HCT116 (cell line): ENCODE data around the gene EYA4. TPM values are rescaled to one million over a fixed set of nuclear protein-coding genes. Genes with fewer than 3 reads are reported as not detected.

Source experiments
- ATAC-seq: fragments of 200-7000 bp; cut with Tn5 transposase; 2 replicates; pipeline ENCODE4 v1.9.1; 2020; ENCODE audit warnings: mild to moderate bottlenecking, moderate library complexity
- BruUV-seq: library from RNA; stranded (reverse); fragments of 400-500 nt; replicated peaks from 2 replicates; lab custom pipeline; 2021; lab: Mats Ljungman, UMichigan
- CTCF ChIA-PET: fragments of 300-600 bp; sonication (Branson Sonifier 250); formaldehyde crosslinking; loops from one replicate; lab custom pipeline; 2021; ENCODE audit warnings: antibody characterized with exemption; lab: Charles Lee
- POLR2A ChIA-PET: fragments of 300-600, 350-600 bp; sonication (Branson Sonifier 250); formaldehyde crosslinking; loops from one replicate; lab custom pipeline; 2021; ENCODE audit warnings: antibody characterized with exemption; lab: Charles Lee
- RAD21 ChIA-PET, 2 experiments: fragments of 300-600 bp; sonication (Branson Sonifier 250); formaldehyde crosslinking; loops; one replicate each; lab custom pipeline; 2023; ENCODE audit warnings: low total read pairs in 2 of 2; ENCODE audit not compliant: uncharacterized antibody in 2 of 2, unreplicated experiment in 2 of 2, low non-redundant PET in 1 of 2; lab: Charles Lee
- DNase-seq: peaks from one replicate; pipeline ENCODE4 v3.0.0-alpha.2; 2010; ENCODE audit warnings: low read depth, low spot score
- H2AFZ ChIP-seq: fragments of 200-600 bp; shearing (Covaris generic), sonication (generic); 2 replicates; pipeline ENCODE4 v1.6.1; 2017; ENCODE audit warnings: low read depth, mixed run types, mixed read lengths, antibody characterized with exemption, low read length; ENCODE audit not compliant: poor library complexity, severe bottlenecking
- H3K27ac ChIP-seq: 2 replicates; pipeline ENCODE4 v1.5.1; 2012; ENCODE audit warnings: low read depth, low read length
- H3K27me3 ChIP-seq: fragments of 200-600 bp; sonication (generic); 2 replicates; pipeline ENCODE4 v1.6.1; 2016; ENCODE audit warnings: mixed run types, low read length, mixed read lengths; ENCODE audit not compliant: insufficient read depth
- H3K36me3 ChIP-seq, 2 experiments: fragments of 200-500 bp in 1 of 2; fragments of 200-600 bp in 1 of 2; sonication (Bioruptor generic) in 1 of 2; sonication (generic) in 1 of 2; 2 replicates each; pipeline versions ENCODE4 v1.5.1 to v1.6.1; 2014 to 2016; ENCODE audit warnings: low read length in 2 of 2, inconsistent platforms in 1 of 2, mixed read lengths in 1 of 2, mixed run types in 1 of 2; ENCODE audit not compliant: insufficient read depth in 2 of 2, control insufficient read depth in 1 of 2
- H3K4me1 ChIP-seq, 2 experiments: fragments of 200-600 bp in 1 of 2; sonication (generic) in 1 of 2; 2 replicates each; pipeline versions ENCODE4 v1.5.1 to v1.6.1; 2012 to 2017; ENCODE audit warnings: low read length in 2 of 2, inconsistent platforms in 1 of 2, mild to moderate bottlenecking in 1 of 2, mixed read lengths in 1 of 2, mixed run types in 1 of 2, moderate library complexity in 1 of 2; ENCODE audit not compliant: insufficient read depth in 2 of 2, control insufficient read depth in 1 of 2
- H3K4me2 ChIP-seq: fragments of 200-600 bp; sonication (generic); 2 replicates; pipeline ENCODE4 v1.6.1; 2017; ENCODE audit warnings: mixed run types, low read length, mixed read lengths
- H3K4me3 ChIP-seq, 2 experiments: fragments of 200-600 bp in 1 of 2; sonication (generic) in 1 of 2; replicated peaks in 1 of 2; 2 replicates each; pipeline ENCODE4 v1.5.1; 2011 to 2016; ENCODE audit warnings: low read length in 2 of 2, control low read depth in 1 of 2, low read depth in 1 of 2, mild to moderate bottlenecking in 1 of 2, mixed read lengths in 1 of 2, mixed run types in 1 of 2
- H3K79me2 ChIP-seq: fragments of 200-600 bp; sonication (generic); 2 replicates; pipeline ENCODE4 v1.6.1; 2017; ENCODE audit warnings: mild to moderate bottlenecking, mixed run types, low read length, moderate library complexity, mixed read lengths; ENCODE audit not compliant: insufficient read depth
- H3K9ac ChIP-seq: fragments of 200-600 bp; sonication (generic); 2 replicates; pipeline ENCODE4 v1.6.1; 2016; ENCODE audit warnings: low read length, mixed read lengths
- H3K9me2 ChIP-seq: fragments of 200-600 bp; sonication (generic), shearing (Covaris generic); 2 replicates; pipeline ENCODE4 v1.6.1; 2017; ENCODE audit warnings: mixed run types, mild to moderate bottlenecking, moderate library complexity; ENCODE audit not compliant: insufficient read depth
- H3K9me3 ChIP-seq, 2 experiments: fragments of 200-500 bp in 1 of 2; fragments of 200-600 bp in 1 of 2; sonication (Bioruptor generic) in 1 of 2; sonication (generic) in 1 of 2; 2 replicates each; pipeline ENCODE4 v1.6.1; 2014 to 2017; ENCODE audit warnings: low read length in 2 of 2, mixed read lengths in 2 of 2, inconsistent platforms in 1 of 2, low read depth in 1 of 2, mild to moderate bottlenecking in 1 of 2, mixed run types in 1 of 2, moderate library complexity in 1 of 2; ENCODE audit not compliant: control insufficient read depth in 1 of 2, insufficient read depth in 1 of 2
- H4K20me1 ChIP-seq: fragments of 200-600 bp; sonication (generic), shearing (Covaris generic); 2 replicates; pipeline ENCODE4 v1.6.1; 2017; ENCODE audit warnings: mixed run types, mild to moderate bottlenecking, moderate library complexity; ENCODE audit not compliant: insufficient read depth
- ATF3 ChIP-seq: IDR thresholded peaks from 2 replicates; pipeline ENCODE4 v1.6.1; 2012
- CTCF ChIP-seq, 3 experiments: fragments of 200-600 bp in 1 of 3; sonication (generic) in 1 of 3; IDR thresholded peaks in 2 of 3; conservative IDR thresholded peaks in 1 of 3; 2 replicates each; pipeline ENCODE4 v1.5.1; 2012 to 2017; ENCODE audit warnings: low read depth in 2 of 3, low read length in 2 of 3, antibody characterized with exemption in 1 of 3, borderline replicate concordance in 1 of 3, control low read depth in 1 of 3, mild to moderate bottlenecking in 1 of 3, mixed read lengths in 1 of 3, mixed run types in 1 of 3, moderate library complexity in 1 of 3; ENCODE audit not compliant: insufficient read depth in 1 of 3
- EGR1 ChIP-seq: IDR thresholded peaks from 2 replicates; pipeline ENCODE4 v1.6.1; 2012; ENCODE audit warnings: low read depth
- EZH2 ChIP-seq: fragments of 200-600 bp; sonication (generic); IDR thresholded peaks from 2 replicates; pipeline ENCODE4 v1.6.1; 2017; ENCODE audit warnings: antibody characterized with exemption, mixed run types
- EZH2phosphoT487 ChIP-seq: fragments of 200-600 bp; IDR thresholded peaks from 2 replicates; pipeline ENCODE4 v1.6.1; 2018; ENCODE audit warnings: antibody characterized with exemption, borderline replicate concordance
- JUND ChIP-seq: IDR thresholded peaks from 2 replicates; pipeline ENCODE4 v1.6.1; 2012
- MAX ChIP-seq: IDR thresholded peaks from 2 replicates; pipeline ENCODE4 v1.6.1; 2012
- POLR2A ChIP-seq: IDR thresholded peaks from 2 replicates; pipeline ENCODE4 v1.7.0; 2011; ENCODE audit warnings: borderline replicate concordance; ENCODE audit not compliant: insufficient read depth, insufficient read length; ENCODE audit errors: extremely low read depth
- POLR2AphosphoS5 ChIP-seq: IDR thresholded peaks from 2 replicates; pipeline ENCODE4 v1.6.1; 2011; ENCODE audit warnings: mild to moderate bottlenecking, low read depth, low read length, moderate library complexity
- RAD21 ChIP-seq: IDR thresholded peaks from 2 replicates; pipeline ENCODE4 v1.6.1; 2012; ENCODE audit warnings: low read depth, mild to moderate bottlenecking
- REST ChIP-seq: IDR thresholded peaks from 2 replicates; pipeline ENCODE4 v1.6.1; 2012; ENCODE audit warnings: low read depth
- SIN3A ChIP-seq: IDR thresholded peaks from 2 replicates; pipeline ENCODE4 v1.6.1; 2012; ENCODE audit warnings: low read depth
- SP1 ChIP-seq: IDR thresholded peaks from 2 replicates; pipeline ENCODE4 v1.6.1; 2012; ENCODE audit warnings: low read depth
- TCF7L2 ChIP-seq: IDR thresholded peaks from 2 replicates; pipeline ENCODE4 v1.7.0; 2011; ENCODE audit warnings: borderline replicate concordance, inconsistent platforms; ENCODE audit not compliant: insufficient read depth, insufficient read length; ENCODE audit errors: extremely low read depth
- YY1 ChIP-seq: IDR thresholded peaks from 2 replicates; pipeline ENCODE4 v1.6.1; 2011; ENCODE audit warnings: low read length, low read depth, moderate library complexity, mild to moderate bottlenecking; ENCODE audit not compliant: insufficient replicate concordance; ENCODE audit errors: extremely low read depth
- ZBTB33 ChIP-seq: IDR thresholded peaks from 2 replicates; pipeline ENCODE4 v1.6.1; 2011; ENCODE audit warnings: mild to moderate bottlenecking, low read length, moderate library complexity; ENCODE audit not compliant: insufficient replicate concordance; ENCODE audit errors: extremely low read depth
- ZFX ChIP-seq: fragments of 450-650 bp; IDR thresholded peaks from 2 replicates; pipeline ENCODE4 v1.6.1; 2017
- ZNF274 ChIP-seq: fragments of 200-500 bp; sonication (Bioruptor generic); IDR thresholded peaks from 2 replicates; pipeline ENCODE4 v1.6.1; 2014; ENCODE audit warnings: mild to moderate bottlenecking, low read depth, low read length, inconsistent platforms
- intact Hi-C: fragments of 100-400 bp; cut with micrococcal nuclease; formaldehyde crosslinking; loops from 2 replicates; pipeline ENCODE4 v1.10.0; 2022
- total RNA-seq: library from RNA; stranded (reverse); gene quantifications from one replicate; pipeline ENCODE4 v1.2.1, GENCODE V29; 2021; ENCODE audit not compliant: unreplicated experiment

The EYA4 gene
- total RNA-seq, 1 experiment from 2014 or later = not detected

- Histone ChIP-seq H3K9ac (no peak overlapping the region), H2AFZ (no peak overlapping the region), H3K9me2 (no peaks in the 10 kb centered on the region), H3K27me3 (no peaks in the 10 kb centered on the region), H4K20me1 (no peaks in the 10 kb centered on the region), H3K79me2 (no peaks in the 10 kb centered on the region), H3K36me3 (no peaks in the 10 kb centered on the region), H3K9me3 (no peaks in the 10 kb centered on the region), H3K4me2 (no peak overlapping the region), H3K27ac (no peak overlapping the region), H3K4me3 (no peak overlapping the region), H3K4me1 (0 out of 4 replicates have a peak, but pooled peaks cover 0 to 3% of the 10 kb centered on the region in 2 experiments)
- intact Hi-C loops = no loop called here
- TF ChIP-seq MAX (no peak), YY1 (no peak), EGR1 (no peak), SIN3A (no peak), POLR2A (no peak), EZH2phosphoT487 (no peak), JUND (no peak), CTCF (IDR thresholded peaks at IDR 0.05 in 2 of 3, conservative IDR thresholded peaks at IDR 0.05 in 1 of 3; ENCODE audit: borderline replicate concordance in 1 of 3, insufficient read depth in 1 of 3, low read depth in 2 of 3, low read length in 2 of 3) (no peak), EZH2 (no peak), SP1 (no peak), ATF3 (no peak), RAD21 (no peak), ZBTB33 (no peak), POLR2AphosphoS5 (no peak), ZNF274 (no peak), ZFX (no peak), TCF7L2 (no peak), REST (no peak)
- no peak for ATAC-seq
- ChIA-PET RAD21 (no interaction called here), CTCF (no interaction called here), POLR2A (interaction anchor here (0.7 kb wide), 1 partner anchor 150 kb away, joined by 4 read pairs; no protein-coding TSS in a partner anchor)
- no TSS peak for BruUV-seq
- DNase-seq = no peak
Observed at GRCh38 chr6:133549371-133549801, 308.2 kb downstream of the EYA4 start.
